SK-N-SH (cell line): ENCODE data around the gene ZHX3. TPM values are rescaled to one million over a fixed set of nuclear protein-coding genes. Genes with fewer than 3 reads are reported as not detected.

Source experiments
- CTCF ChIA-PET: fragments of 300-600, 350-600 bp; formaldehyde crosslinking; extraction: SDS; loops from one replicate; lab custom pipeline; 2021; lab: Yijun Ruan, JAX
- POLR2A ChIA-PET: fragments of 350-600 bp; sonication (Branson Sonifier 250); formaldehyde crosslinking; extraction: SDS; loops from one replicate; lab custom pipeline; 2020; ENCODE audit warnings: antibody characterized with exemption, inconsistent platforms; lab: Yijun Ruan, JAX
- DNase-seq: peaks from one replicate; pipeline ENCODE4 v3.0.0; 2012
- H2AFZ ChIP-seq: fragments of 200-600 bp; sonication (generic); 2 replicates; pipeline ENCODE4 v1.8.1; 2016; ENCODE audit warnings: antibody characterized with exemption, mild to moderate bottlenecking, low read depth
- H3F3A ChIP-seq: fragments of 200-600 bp; sonication (generic); replicated peaks from 2 replicates; pipeline ENCODE3; 2016; ENCODE audit warnings: antibody characterized with exemption, mild to moderate bottlenecking; ENCODE audit not compliant: insufficient read depth
- H3K27ac ChIP-seq, 2 experiments: fragments of 200-500 bp in 1 of 2; fragments of 200-600 bp in 1 of 2; sonication (Bioruptor generic) in 1 of 2; sonication (generic), shearing (Covaris generic) in 1 of 2; 2 replicates each; pipeline versions ENCODE4 v1.5.1 to v1.6.1; 2014 to 2016; ENCODE audit warnings: low read depth in 2 of 2, inconsistent platforms in 1 of 2, low read length in 1 of 2, mild to moderate bottlenecking in 1 of 2, mixed read lengths in 1 of 2
- H3K27me3 ChIP-seq: fragments of 200-600 bp; sonication (generic), shearing (Covaris generic); 2 replicates; pipeline ENCODE4 v1.6.1; 2016; ENCODE audit warnings: mixed run types; ENCODE audit not compliant: insufficient read depth
- H3K36me3 ChIP-seq, 2 experiments: fragments of 200-500 bp in 1 of 2; fragments of 200-600 bp in 1 of 2; sonication (Bioruptor generic) in 1 of 2; sonication (generic) in 1 of 2; replicated peaks in 1 of 2; 2 replicates each; pipeline versions ENCODE3 to v1.5.1; 2014 to 2016; ENCODE audit warnings: low read length in 1 of 2, mild to moderate bottlenecking in 1 of 2; ENCODE audit not compliant: insufficient read depth in 2 of 2, control insufficient read depth in 1 of 2
- H3K4me1 ChIP-seq, 2 experiments: fragments of 200-500 bp in 1 of 2; fragments of 200-600 bp in 1 of 2; sonication (Bioruptor generic) in 1 of 2; sonication (generic), shearing (Covaris generic) in 1 of 2; 2 replicates each; pipeline versions ENCODE4 v1.5.1 to v1.6.1; 2014 to 2016; ENCODE audit warnings: low read depth in 1 of 2, low read length in 1 of 2, mixed run types in 1 of 2; ENCODE audit not compliant: insufficient read depth in 2 of 2, control insufficient read depth in 1 of 2
- H3K4me2 ChIP-seq: fragments of 200-600 bp; sonication (generic), shearing (Covaris generic); 2 replicates; pipeline ENCODE4 v1.6.1; 2017; ENCODE audit warnings: mixed run types
- H3K4me3 ChIP-seq, 2 experiments: fragments of 200-500 bp in 1 of 2; fragments of 200-600 bp in 1 of 2; sonication (Bioruptor generic) in 1 of 2; sonication (generic), shearing (Covaris generic) in 1 of 2; 2 replicates each; pipeline versions ENCODE4 v1.5.1 to v1.8.1; 2014 to 2016; ENCODE audit warnings: low read depth in 2 of 2, inconsistent platforms in 1 of 2, low read length in 1 of 2, mild to moderate bottlenecking in 1 of 2, mixed read lengths in 1 of 2, moderate library complexity in 1 of 2
- H3K79me2 ChIP-seq: fragments of 200-600 bp; sonication (generic); 2 replicates; pipeline ENCODE4 v1.8.1; 2017; ENCODE audit warnings: mild to moderate bottlenecking; ENCODE audit not compliant: insufficient read depth
- H3K9ac ChIP-seq: fragments of 200-600 bp; sonication (generic); 2 replicates; pipeline ENCODE4 v1.6.1; 2017; ENCODE audit warnings: mixed run types
- H3K9me2 ChIP-seq: fragments of 200-600 bp; sonication (generic); 2 replicates; pipeline ENCODE4 v1.6.1; 2017; ENCODE audit warnings: mixed run types
- H3K9me3 ChIP-seq: fragments of 200-600 bp; sonication (generic); 2 replicates; pipeline ENCODE4 v1.6.1; 2017; ENCODE audit warnings: mixed run types, mild to moderate bottlenecking, moderate library complexity
- H4K20me1 ChIP-seq: fragments of 200-600 bp; sonication (generic); 2 replicates; pipeline ENCODE4 v1.6.1; 2017; ENCODE audit warnings: mild to moderate bottlenecking, mixed run types; ENCODE audit not compliant: insufficient read depth
- ELF1 ChIP-seq: IDR thresholded peaks from 2 replicates; pipeline ENCODE4 v1.4.0; 2012
- EZH2phosphoT487 ChIP-seq: fragments of 200-600 bp; sonication (generic); IDR thresholded peaks from 2 replicates; pipeline ENCODE4 v1.6.1; 2017; ENCODE audit warnings: low read depth, mixed run types, mild to moderate bottlenecking, antibody characterized with exemption, moderate library complexity, borderline replicate concordance
- FOSL2 ChIP-seq: IDR thresholded peaks from 2 replicates; pipeline ENCODE4 v1.4.0; 2012; ENCODE audit warnings: low read depth, mild to moderate bottlenecking, moderate library complexity, borderline replicate concordance
- FOXJ3 ChIP-seq: sonication (generic); formaldehyde crosslinking; IDR thresholded peaks from 2 replicates; pipeline ENCODE4 v1.5.1; 2020; ENCODE audit warnings: mild to moderate bottlenecking, missing genetic modification reagents
- MEF2A ChIP-seq: IDR thresholded peaks from 2 replicates; pipeline ENCODE4 v1.4.0; 2012; ENCODE audit warnings: low read depth, borderline replicate concordance
- MXI1 ChIP-seq: IDR thresholded peaks from 2 replicates; pipeline ENCODE4 v1.6.1; 2012; ENCODE audit warnings: mild to moderate bottlenecking, low read depth, low read length, improper control_type of control experiment
- PBX3 ChIP-seq: IDR thresholded peaks from 2 replicates; pipeline ENCODE4; 2012
- POLR2AphosphoS5 ChIP-seq: IDR thresholded peaks from 2 replicates; pipeline ENCODE4 v1.6.1; 2012; ENCODE audit warnings: low read depth, low read length
- RCOR1 ChIP-seq: fragments of 150-350 bp; IDR thresholded peaks from 2 replicates; pipeline ENCODE4 v1.6.1; 2017; ENCODE audit warnings: antibody characterized with exemption, low read length
- RFX5 ChIP-seq: IDR thresholded peaks from 2 replicates; pipeline ENCODE4 v1.6.1; 2012; ENCODE audit warnings: mild to moderate bottlenecking, improper control_type of control experiment, low read length
- RXRA ChIP-seq: IDR thresholded peaks from 2 replicates; pipeline ENCODE4 v1.4.0; 2012; ENCODE audit warnings: low read depth, mild to moderate bottlenecking, borderline replicate concordance
- SIN3A ChIP-seq: IDR thresholded peaks from 2 replicates; pipeline ENCODE4 v1.6.1; 2012; ENCODE audit warnings: low read depth, mild to moderate bottlenecking, low read length, moderate library complexity, borderline replicate concordance
- TAF1 ChIP-seq: IDR thresholded peaks from 2 replicates; pipeline ENCODE4 v1.6.1; 2012; ENCODE audit warnings: low read depth, mild to moderate bottlenecking, low read length, moderate library complexity, borderline replicate concordance
- USF1 ChIP-seq: IDR thresholded peaks from 2 replicates; pipeline ENCODE4 v1.4.0; 2012; ENCODE audit warnings: low read depth, borderline replicate concordance
- USF2 ChIP-seq: fragments of 150-350 bp; IDR thresholded peaks from 2 replicates; pipeline ENCODE4 v1.6.1; 2017; ENCODE audit warnings: antibody characterized with exemption, low read length, low read depth, borderline replicate concordance
- YY1 ChIP-seq: IDR thresholded peaks from 2 replicates; pipeline ENCODE4 v1.4.0; 2012; ENCODE audit warnings: low read depth, mild to moderate bottlenecking
- WGBS: methylation state at CpG from one replicate; pipeline ENCODE4 v1.1.6; 2017; ENCODE audit warnings: low lambda C conversion rate; 5-methylcytosine and 5-hydroxymethylcytosine counted together
- polyA plus RNA-seq, 3 experiments: library from polyadenylated mRNA; depleted of rRNA; stranded (reverse); fragments of >200 nt; gene quantifications; 2 replicates each; pipeline ENCODE4 v1.2.3, GENCODE V29; 2012
- TF ChIP-seq, protein P1 (sequence below): IDR thresholded peaks from 2 replicates; pipeline ENCODE4 v1.4.0; 2012; ENCODE audit warnings: low read depth
- TF ChIP-seq, protein P2 (sequence below): fragments of 150-350 bp; IDR thresholded peaks from 2 replicates; pipeline ENCODE4 v1.6.1; 2016; ENCODE audit warnings: mild to moderate bottlenecking, low read depth, low read length

Gene ZHX3
- polyA plus RNA-seq, 1 of the 3 experiments (the other 2 are of a cell fraction) = 6.0 TPM

- TF ChIP-seq, protein P1, sequence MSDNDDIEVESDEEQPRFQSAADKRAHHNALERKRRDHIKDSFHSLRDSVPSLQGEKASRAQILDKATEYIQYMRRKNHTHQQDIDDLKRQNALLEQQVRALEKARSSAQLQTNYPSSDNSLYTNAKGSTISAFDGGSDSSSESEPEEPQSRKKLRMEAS = no peak
- TF ChIP-seq YY1 (no peak), ELF1 (no peak), RCOR1 (no peak), FOXJ3 (CRISPR knock-in tag) (no peak)
Measured at GRCh38 chr20:41364967-41365765, 47.6 kb upstream of the ZHX3 start (continued).

- CTCF ChIA-PET = interaction anchor here (8.1 kb wide), 1 partner anchor 24 kb away, joined by 55 read pairs; the partner anchor contains the start of gene LPIN3
Measured at GRCh38 chr20:41364236-41364855, 46.8 kb upstream of the ZHX3 start.

DNA sequence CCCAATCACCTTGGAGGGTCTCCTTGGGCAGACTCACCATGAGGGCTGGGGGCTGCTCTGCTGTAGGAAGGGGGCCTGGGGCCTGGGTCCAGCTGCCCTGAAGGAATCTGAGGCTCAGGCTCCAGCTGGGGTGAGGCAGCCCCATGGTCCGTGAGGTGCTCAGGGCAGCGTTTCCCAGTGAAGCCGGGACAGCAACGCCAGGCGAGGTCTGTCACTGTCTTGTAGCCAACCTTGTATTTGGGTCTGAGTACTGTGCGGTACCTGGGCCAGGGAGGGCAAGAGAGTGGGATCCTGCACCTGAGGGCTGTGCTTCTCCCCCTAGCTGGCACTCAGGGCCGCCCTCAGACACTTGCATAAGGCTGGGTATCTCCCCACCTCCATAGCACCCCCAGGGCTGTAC is 46.1 kb upstream of the ZHX3 start:
- no peak overlapping the region for H2AFZ ChIP-seq
- H3K4me3 ChIP-seq = no peak overlapping the region
- no peaks in the 10 kb centered on the region for H3K79me2 ChIP-seq
- no peaks in the 10 kb centered on the region for H3K9me3 ChIP-seq
- TF ChIP-seq ELF1 (no peak), MEF2A (no peak), USF1 (no peak), RXRA (no peak), MXI1 (no peak), EZH2phosphoT487 (no peak), POLR2AphosphoS5 (no peak), SIN3A (no peak), USF2 (no peak), PBX3 (no peak), FOSL2 (no peak), RFX5 (no peak), YY1 (no peak), TAF1 (no peak)
- TF ChIP-seq, protein P2, sequence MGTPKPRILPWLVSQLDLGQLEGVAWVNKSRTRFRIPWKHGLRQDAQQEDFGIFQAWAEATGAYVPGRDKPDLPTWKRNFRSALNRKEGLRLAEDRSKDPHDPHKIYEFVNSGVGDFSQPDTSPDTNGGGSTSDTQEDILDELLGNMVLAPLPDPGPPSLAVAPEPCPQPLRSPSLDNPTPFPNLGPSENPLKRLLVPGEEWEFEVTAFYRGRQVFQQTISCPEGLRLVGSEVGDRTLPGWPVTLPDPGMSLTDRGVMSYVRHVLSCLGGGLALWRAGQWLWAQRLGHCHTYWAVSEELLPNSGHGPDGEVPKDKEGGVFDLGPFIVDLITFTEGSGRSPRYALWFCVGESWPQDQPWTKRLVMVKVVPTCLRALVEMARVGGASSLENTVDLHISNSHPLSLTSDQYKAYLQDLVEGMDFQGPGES = no peak
- TF ChIP-seq, all 33 proteins: peak for 0
- H4K20me1 ChIP-seq = no peaks in the 10 kb centered on the region
- peaks cover 31% of the 10 kb centered on the region for H3K27me3 ChIP-seq
- no peak for DNase-seq
- H3K36me3 ChIP-seq = no peaks in the 10 kb centered on the region
- no peaks in the 10 kb centered on the region for H3F3A ChIP-seq
- no peaks in the 10 kb centered on the region for H3K9me2 ChIP-seq
- POLR2A ChIA-PET = no interaction called here
- 31% methylated on average over 2 of the region's 7 CpGs for WGBS
- no peak overlapping the region for H3K4me2 ChIP-seq
- peaks cover 0 to 13% of the 10 kb centered on the region in 2 experiments; a peak in 1 of 4 replicates for H3K4me1 ChIP-seq
- no peak overlapping the region for H3K9ac ChIP-seq
- CTCF ChIA-PET = interaction anchor here (8.1 kb wide), 1 partner anchor 24 kb away, joined by 55 read pairs; the partner anchor contains the start of gene LPIN3
- H3K27ac ChIP-seq = no peak overlapping the region

More at GRCh38 chr20:41364236-41364855, 46.8 kb upstream of the ZHX3 start:
- Histone ChIP-seq H2AFZ (no peak overlapping the region), H3K79me2 (no peaks in the 10 kb centered on the region), H3K9me2 (no peaks in the 10 kb centered on the region), H3K27me3 (peaks cover 36% of the 10 kb centered on the region), H4K20me1 (no peaks in the 10 kb centered on the region), H3K4me2 (no peak overlapping the region), H3F3A (no peaks in the 10 kb centered on the region), H3K4me1 (peaks cover 0 to 13% of the 10 kb centered on the region in 2 experiments; a peak in 1 of 4 replicates), H3K4me3 (no peak overlapping the region), H3K9ac (no peak overlapping the region), H3K36me3 (no peaks in the 10 kb centered on the region), H3K27ac (no peak overlapping the region), H3K9me3 (no peaks in the 10 kb centered on the region)
- no peak for DNase-seq
- TF ChIP-seq RCOR1 = no peak
- POLR2A ChIA-PET = no interaction called here
- WGBS = 45% methylated on average over 6 of the region's 13 CpGs
